ENCODE results near the gene VPS18.

Gene VPS18

GRCh38 chr15:40870716-40871115 lies 23.5 kb upstream of the VPS18 start:
- DNase-seq (ENCODE audit: low spot score) (no peak), FAIRE-seq (no peak)

- FAIRE-seq (no peak), DNase-seq (ENCODE audit: low spot score) (no peak)
Observed at GRCh38 chr15:40871749-40872617, 22.3 kb upstream of the VPS18 start.

- FAIRE-seq (no peak), DNase-seq (ENCODE audit: low spot score) (no peak)
Observed at GRCh38 chr15:40872791-40873693, 21.2 kb upstream of the VPS18 start.

- peak; percentile 13 for DNase-seq (ENCODE audit: low spot score)
- FAIRE-seq = no peak
Observed at GRCh38 chr15:40873694-40874561, 20.3 kb upstream of the VPS18 start, which contains the start of gene RHOV. TSS of gene RHOV (minus strand) at chr15:40874234. CDS start at chr15:40874139, 95 bp downstream.

- DNase-seq (ENCODE audit: low spot score) = no peak
- FAIRE-seq = no peak
Observed at GRCh38 chr15:40875991-40876730, 18.1 kb upstream of the VPS18 start.

- FAIRE-seq (no peak), DNase-seq (ENCODE audit: low spot score) (no peak)
Observed at GRCh38 chr15:40877694-40878093, 16.6 kb upstream of the VPS18 start.

- peak; percentile 55 for DNase-seq (ENCODE audit: low spot score)
- no peak for FAIRE-seq
Observed at GRCh38 chr15:40878785-40879184, 15.5 kb upstream of the VPS18 start.

- DNase-seq (ENCODE audit: low spot score) = no peak
- no peak for FAIRE-seq
Observed at GRCh38 chr15:40879609-40880008, 14.6 kb upstream of the VPS18 start.

- DNase-seq (ENCODE audit: low spot score) (no peak), FAIRE-seq (no peak)
Observed at GRCh38 chr15:40881351-40881750, 12.9 kb upstream of the VPS18 start.

GRCh38 chr15:40886586-40886985 lies 7.7 kb upstream of the VPS18 start:
- DNase-seq (ENCODE audit: low spot score) = no peak
- FAIRE-seq = no peak

- DNase-seq (ENCODE audit: low spot score) (no peak), FAIRE-seq (no peak)
Observed at GRCh38 chr15:40889112-40889511, 5.1 kb upstream of the VPS18 start.

- FAIRE-seq (no peak), DNase-seq (ENCODE audit: low spot score) (no peak)
Observed at GRCh38 chr15:40891138-40891537, 3.1 kb upstream of the VPS18 start.

- FAIRE-seq (no peak), DNase-seq (ENCODE audit: low spot score) (peak; percentile 22)
Observed at GRCh38 chr15:40891810-40892446, 2.3 kb upstream of the VPS18 start.

- no peak for FAIRE-seq
- DNase-seq (ENCODE audit: low spot score) = no peak
Observed at GRCh38 chr15:40892447-40893012, 1.7 kb upstream of the VPS18 start.

GRCh38 chr15:40893019-40893670 lies 1.1 kb upstream of the VPS18 start:
- DNase-seq (ENCODE audit: low spot score) (no peak), FAIRE-seq (no peak)

GRCh38 chr15:40894681-40895448 lies 615 bp downstream of the VPS18 start:
- DNase-seq (ENCODE audit: low spot score) (peak; percentile 67), FAIRE-seq (no peak)

GRCh38 chr15:40899536-40900207 lies 5.4 kb downstream of the VPS18 start:
- DNase-seq (ENCODE audit: low spot score) = no peak
- no peak for FAIRE-seq
